Suprapubic skin (tissue), 4 donors: Measurements from ENCODE around the gene GABRB1. TPM values are rescaled to one million over a fixed set of nuclear protein-coding genes. Genes with fewer than 3 reads are reported as not detected.

ENCODE experiments used
- DNase-seq, 2 donors: peaks; one replicate each; pipeline ENCODE4 v3.0.0-alpha.2; 2019; ENCODE audit warnings: low spot score in 2 of 2
- H3K27ac ChIP-seq: fragments of 200-600 bp; sonication (generic); one replicate; pipeline ENCODE4 v1.5.1; 2019
- H3K27me3 ChIP-seq: fragments of 200-600 bp; sonication (generic); one replicate; pipeline ENCODE4 v1.5.1; 2019
- H3K36me3 ChIP-seq: fragments of 200-600 bp; sonication (generic); one replicate; pipeline ENCODE4 v1.5.1; 2019
- H3K4me1 ChIP-seq: fragments of 200-600 bp; sonication (generic); one replicate; pipeline ENCODE4 v1.5.1; 2019
- H3K4me3 ChIP-seq: fragments of 200-600 bp; sonication (generic); one replicate; pipeline ENCODE4 v1.5.1; 2019; ENCODE audit warnings: mild to moderate bottlenecking
- H3K9me3 ChIP-seq: fragments of 200-600 bp; sonication (generic); one replicate; pipeline ENCODE4 v1.5.1; 2019
- EP300 ChIP-seq: sonication (generic); formaldehyde crosslinking; IDR thresholded peaks from one replicate; pipeline ENCODE4 v1.6.1; 2017; ENCODE audit warnings: antibody characterized with exemption
- POLR2A ChIP-seq, 2 donors: fragments of 450-650 bp; IDR thresholded peaks; one replicate each; pipeline ENCODE4 v1.6.1; 2017; ENCODE audit warnings: antibody characterized with exemption in 2 of 2, mild to moderate bottlenecking in 2 of 2, moderate library complexity in 2 of 2
- POLR2AphosphoS5 ChIP-seq, 3 donors: sonication (generic); formaldehyde crosslinking; IDR thresholded peaks; one replicate each; pipeline ENCODE4 v1.6.1; 2017; ENCODE audit warnings: antibody characterized with exemption in 3 of 3
- WGBS: methylation state at CpG from one replicate; pipeline ENCODE4 v1.1.5; 2018; 5-methylcytosine and 5-hydroxymethylcytosine counted together
- total RNA-seq, 4 donors: library from RNA; depleted of rRNA; stranded (reverse); fragments of >200 nt; gene quantifications; one replicate each; pipeline ENCODE4 v1.1.0, GENCODE V29; 2016
- TF ChIP-seq, protein P1 (sequence below), 2 donors: fragments of 200-600 bp in 1 of 2; fragments of 450-650 bp in 1 of 2; sonication (generic) in 1 of 2; IDR thresholded peaks; one replicate each; pipeline ENCODE4 v1.5.1; 2016 to 2019; ENCODE audit warnings: antibody characterized with exemption in 2 of 2, mild to moderate bottlenecking in 1 of 2, moderate library complexity in 1 of 2

Gene GABRB1
- total RNA-seq, 4 donors from 2014 or later, result not detected

- H3K27ac ChIP-seq, result no peak overlapping the region
- TF ChIP-seq EP300, result no peak
- TF ChIP-seq POLR2A (IDR thresholded peaks at IDR 0.05), result no peak
- TF ChIP-seq, protein P1, sequence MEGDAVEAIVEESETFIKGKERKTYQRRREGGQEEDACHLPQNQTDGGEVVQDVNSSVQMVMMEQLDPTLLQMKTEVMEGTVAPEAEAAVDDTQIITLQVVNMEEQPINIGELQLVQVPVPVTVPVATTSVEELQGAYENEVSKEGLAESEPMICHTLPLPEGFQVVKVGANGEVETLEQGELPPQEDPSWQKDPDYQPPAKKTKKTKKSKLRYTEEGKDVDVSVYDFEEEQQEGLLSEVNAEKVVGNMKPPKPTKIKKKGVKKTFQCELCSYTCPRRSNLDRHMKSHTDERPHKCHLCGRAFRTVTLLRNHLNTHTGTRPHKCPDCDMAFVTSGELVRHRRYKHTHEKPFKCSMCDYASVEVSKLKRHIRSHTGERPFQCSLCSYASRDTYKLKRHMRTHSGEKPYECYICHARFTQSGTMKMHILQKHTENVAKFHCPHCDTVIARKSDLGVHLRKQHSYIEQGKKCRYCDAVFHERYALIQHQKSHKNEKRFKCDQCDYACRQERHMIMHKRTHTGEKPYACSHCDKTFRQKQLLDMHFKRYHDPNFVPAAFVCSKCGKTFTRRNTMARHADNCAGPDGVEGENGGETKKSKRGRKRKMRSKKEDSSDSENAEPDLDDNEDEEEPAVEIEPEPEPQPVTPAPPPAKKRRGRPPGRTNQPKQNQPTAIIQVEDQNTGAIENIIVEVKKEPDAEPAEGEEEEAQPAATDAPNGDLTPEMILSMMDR (IDR thresholded peaks at IDR 0.05), result no peak
- no peak for TF ChIP-seq POLR2AphosphoS5 (IDR thresholded peaks at IDR 0.05)
- WGBS, result 33% methylated on average over 4 of the region's 4 CpGs
Observed at GRCh38 chr4:47471064-47471463, 439.7 kb downstream of the GABRB1 start.

GRCh38 chr4:47471591-47471990 is 440.2 kb downstream of the GABRB1 start:
- DNase-seq, result no peak
- no peaks in the 10 kb centered on the region for H3K36me3 ChIP-seq
- H3K9me3 ChIP-seq, result no peaks in the 10 kb centered on the region
- H3K27ac ChIP-seq, result no peak overlapping the region
- TF ChIP-seq POLR2AphosphoS5 (IDR thresholded peaks at IDR 0.05) (no peak), POLR2A (IDR thresholded peaks at IDR 0.05) (no peak), EP300 (no peak)
- TF ChIP-seq, protein P1 (IDR thresholded peaks at IDR 0.05), result no peak
- no peak overlapping the region for H3K4me3 ChIP-seq
- no peaks in the 10 kb centered on the region for H3K27me3 ChIP-seq
- 81% methylated on average over 2 of the region's 2 CpGs for WGBS
- peaks cover 15% of the 10 kb centered on the region for H3K4me1 ChIP-seq

More at GRCh38 chr4:47471064-47471463, 439.7 kb downstream of the GABRB1 start:
- no peaks in the 10 kb centered on the region for H3K27me3 ChIP-seq
- DNase-seq, result no peak
- H3K9me3 ChIP-seq, result no peaks in the 10 kb centered on the region
- H3K36me3 ChIP-seq, result no peaks in the 10 kb centered on the region
- peaks cover 15% of the 10 kb centered on the region for H3K4me1 ChIP-seq
- no peak overlapping the region for H3K4me3 ChIP-seq

GRCh38 chr4:47473141-47473750 is 441.9 kb downstream of the GABRB1 start:
- H3K4me1 ChIP-seq, result peaks cover 15% of the 10 kb centered on the region
- WGBS, result 79% methylated on average over 3 of the region's 3 CpGs
- DNase-seq, result no peak

GRCh38 chr4:47474799-47475198 is 443.4 kb downstream of the GABRB1 start:
- no peaks in the 10 kb centered on the region for H3K9me3 ChIP-seq
- H3K27ac ChIP-seq, result no peak overlapping the region
- H3K36me3 ChIP-seq, result no peaks in the 10 kb centered on the region
- 86% methylated on average over 4 of the region's 4 CpGs for WGBS
- H3K4me3 ChIP-seq, result no peak overlapping the region
- TF ChIP-seq POLR2A (IDR thresholded peaks at IDR 0.05) (no peak), POLR2AphosphoS5 (IDR thresholded peaks at IDR 0.05) (no peak), EP300 (no peak)
- TF ChIP-seq, protein P1 (IDR thresholded peaks at IDR 0.05), result no peak
- no peak for DNase-seq
- peaks cover 15% of the 10 kb centered on the region for H3K4me1 ChIP-seq
- no peaks in the 10 kb centered on the region for H3K27me3 ChIP-seq

More at GRCh38 chr4:47473141-47473750, 441.9 kb downstream of the GABRB1 start:
- TF ChIP-seq POLR2AphosphoS5 (IDR thresholded peaks at IDR 0.05), result no peak
- TF ChIP-seq, protein P1 (IDR thresholded peaks at IDR 0.05), result no peak
- TF ChIP-seq EP300, result no peak
- TF ChIP-seq POLR2A (IDR thresholded peaks at IDR 0.05), result no peak
- no peak overlapping the region for H3K4me3 ChIP-seq
- H3K27me3 ChIP-seq, result no peaks in the 10 kb centered on the region
- H3K36me3 ChIP-seq, result no peaks in the 10 kb centered on the region
- no peak overlapping the region for H3K27ac ChIP-seq
- no peaks in the 10 kb centered on the region for H3K9me3 ChIP-seq

- H3K4me1 ChIP-seq, result peaks cover 10% of the 10 kb centered on the region
- no peaks in the 10 kb centered on the region for H3K27me3 ChIP-seq
- no peaks in the 10 kb centered on the region for H3K36me3 ChIP-seq
- no peak for DNase-seq
- H3K9me3 ChIP-seq, result no peaks in the 10 kb centered on the region
- H3K27ac ChIP-seq, result no peak overlapping the region
- H3K4me3 ChIP-seq, result no peak overlapping the region
- TF ChIP-seq POLR2AphosphoS5 (IDR thresholded peaks at IDR 0.05) (no peak), EP300 (no peak), POLR2A (IDR thresholded peaks at IDR 0.05) (no peak)
- TF ChIP-seq, protein P1 (IDR thresholded peaks at IDR 0.05), result no peak
- 86% methylated on average over 1 of the region's 1 CpG for WGBS
Observed at GRCh38 chr4:47475411-47475810, 444.0 kb downstream of the GABRB1 start.

Other genes with a start within 250 kb of the GABRB1 start
- gene COX7B2, start 122.3 kb upstream of the GABRB1 start, total RNA-seq, result not detected
- 1 to 10 TPM in 1 of 4 donors, under 1 TPM in 3; 0.34 to 2.2 (median 0.58) TPM for gene GABRA4, start 38.0 kb upstream of the GABRB1 start, total RNA-seq